ENCODE results near the gene PRKD1. TPM values are rescaled to one million over a fixed set of nuclear protein-coding genes. Genes with fewer than 3 reads are reported as not detected.

The PRKD1 gene
- total RNA-seq, 1 donor from 2014 or later: 4.0 TPM

DNA sequence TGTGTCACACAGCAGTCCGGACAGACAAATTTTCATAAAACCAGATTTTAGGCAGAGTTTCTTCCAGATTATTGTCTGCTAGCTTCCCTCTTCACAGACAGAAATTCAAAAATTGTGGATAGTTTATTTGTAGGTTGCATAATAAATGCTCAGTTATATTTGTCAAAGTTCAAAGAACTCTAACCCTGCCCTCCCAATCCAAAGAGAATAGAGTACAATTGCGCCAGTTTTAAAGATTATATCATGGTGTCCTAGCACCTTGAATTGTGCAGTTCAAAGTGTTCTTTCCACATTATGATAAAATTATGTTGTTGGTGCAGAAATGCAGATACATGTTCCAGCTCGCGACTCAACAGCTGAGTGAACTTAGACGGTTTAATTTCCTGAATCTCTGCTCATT lies 263.1 kb downstream of the PRKD1 start:
- intact Hi-C loops (cut with DNase I): no loop called here
- DNase-seq (no peak), ATAC-seq (ENCODE audit: poor library complexity) (no peak)

DNA sequence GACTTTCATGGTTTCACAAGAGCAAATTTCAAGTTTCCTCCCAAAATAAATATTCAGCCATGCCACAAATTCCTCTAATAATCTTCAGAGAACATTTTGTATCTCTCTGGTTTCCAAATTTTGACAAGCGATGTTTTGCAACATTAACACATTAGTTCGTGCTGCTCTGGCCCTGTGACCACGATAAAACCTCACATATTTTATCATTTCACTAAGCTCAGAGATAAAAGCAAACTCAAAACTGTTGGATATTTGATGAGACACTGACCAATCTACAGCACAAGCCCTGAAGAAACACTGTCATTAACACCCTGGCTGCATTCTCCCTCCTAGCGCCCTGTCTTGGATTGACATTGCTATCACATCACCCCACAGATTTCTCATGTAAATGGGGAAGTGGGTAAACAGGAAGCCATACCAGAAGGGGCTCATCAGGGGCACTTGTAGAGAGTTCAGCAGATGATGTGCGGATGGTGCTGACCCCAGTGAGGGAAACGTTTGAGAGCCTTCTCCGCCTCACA lies 264.3 kb downstream of the PRKD1 start:
- DNase-seq (no peak), ATAC-seq (ENCODE audit: poor library complexity) (no peak)
- intact Hi-C loops (cut with DNase I): no loop called here

DNA sequence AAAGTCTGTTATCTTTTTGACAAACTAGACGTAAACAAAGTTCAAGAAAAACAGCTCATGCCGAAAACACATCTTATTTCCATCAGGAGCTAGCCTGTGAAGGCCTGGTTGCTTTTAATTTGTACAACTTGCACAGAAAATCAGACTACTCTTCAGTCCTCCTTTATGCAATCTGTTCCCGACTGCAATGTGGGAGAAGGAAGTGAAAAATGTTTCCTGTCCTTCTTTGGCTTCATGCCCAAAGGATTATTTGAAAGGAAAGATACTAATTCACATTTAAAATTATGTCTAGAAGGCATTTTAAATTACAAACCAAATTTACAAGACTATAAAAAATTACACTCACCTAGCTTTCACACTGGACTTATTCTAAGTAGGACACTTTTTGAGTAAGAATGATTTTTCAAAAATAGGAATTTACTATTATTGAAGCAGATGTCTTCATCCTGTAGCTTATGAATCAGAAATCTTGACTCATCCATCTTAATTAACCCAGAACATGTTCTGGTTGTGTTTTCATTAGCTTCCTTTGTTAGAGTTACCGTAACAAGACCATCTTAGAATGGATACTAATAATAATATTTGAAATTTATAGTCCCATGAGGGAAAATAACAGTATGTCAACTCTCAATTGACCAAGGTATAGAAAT lies 272.6 kb downstream of the PRKD1 start:
- no peak for ATAC-seq (ENCODE audit: poor library complexity)
- DNase-seq: no peak
- intact Hi-C loops (cut with DNase I): no loop called here

DNA sequence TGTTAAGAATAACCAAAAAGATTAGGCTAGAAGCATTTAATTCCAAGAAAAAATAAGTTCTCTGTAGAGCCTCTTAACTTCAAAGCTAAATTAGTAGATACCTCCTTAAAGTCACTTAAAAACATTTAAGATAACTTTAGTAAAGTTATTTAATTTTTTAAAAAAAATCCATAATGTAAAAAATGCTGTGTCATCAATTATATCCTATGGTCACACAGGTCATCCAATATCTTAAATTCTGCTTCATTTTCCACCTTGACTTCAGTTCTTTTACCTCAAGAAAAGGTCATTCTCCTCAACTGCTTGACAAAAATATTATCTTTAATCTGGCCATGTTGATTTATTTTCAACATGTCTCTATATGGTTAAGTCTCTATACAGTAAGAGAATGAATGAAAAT lies 274.3 kb downstream of the PRKD1 start:
- intact Hi-C loops (cut with DNase I): no loop called here
- DNase-seq: no peak
- no peak for ATAC-seq (ENCODE audit: poor library complexity)

DNA sequence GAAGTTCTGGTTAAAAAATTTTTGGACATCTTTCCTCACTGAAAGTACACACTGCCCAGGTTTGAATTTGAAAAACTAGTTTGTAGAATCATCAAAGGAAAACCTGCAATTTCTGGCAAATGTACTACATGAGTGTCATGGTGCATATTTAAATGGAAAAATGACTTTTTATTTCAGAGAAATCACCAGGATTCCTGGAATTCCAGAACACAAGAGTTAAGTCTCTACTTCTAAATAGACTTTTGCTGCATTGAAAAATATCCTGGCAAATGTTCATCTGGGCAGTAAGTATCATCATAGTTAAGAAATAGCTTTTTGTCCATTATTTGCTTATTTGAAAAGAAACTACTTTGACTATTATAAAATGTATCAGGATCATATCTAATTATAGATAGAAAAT lies 275.1 kb downstream of the PRKD1 start:
- intact Hi-C loops (cut with DNase I): no loop called here
- DNase-seq (no peak), ATAC-seq (ENCODE audit: poor library complexity) (no peak)

DNA sequence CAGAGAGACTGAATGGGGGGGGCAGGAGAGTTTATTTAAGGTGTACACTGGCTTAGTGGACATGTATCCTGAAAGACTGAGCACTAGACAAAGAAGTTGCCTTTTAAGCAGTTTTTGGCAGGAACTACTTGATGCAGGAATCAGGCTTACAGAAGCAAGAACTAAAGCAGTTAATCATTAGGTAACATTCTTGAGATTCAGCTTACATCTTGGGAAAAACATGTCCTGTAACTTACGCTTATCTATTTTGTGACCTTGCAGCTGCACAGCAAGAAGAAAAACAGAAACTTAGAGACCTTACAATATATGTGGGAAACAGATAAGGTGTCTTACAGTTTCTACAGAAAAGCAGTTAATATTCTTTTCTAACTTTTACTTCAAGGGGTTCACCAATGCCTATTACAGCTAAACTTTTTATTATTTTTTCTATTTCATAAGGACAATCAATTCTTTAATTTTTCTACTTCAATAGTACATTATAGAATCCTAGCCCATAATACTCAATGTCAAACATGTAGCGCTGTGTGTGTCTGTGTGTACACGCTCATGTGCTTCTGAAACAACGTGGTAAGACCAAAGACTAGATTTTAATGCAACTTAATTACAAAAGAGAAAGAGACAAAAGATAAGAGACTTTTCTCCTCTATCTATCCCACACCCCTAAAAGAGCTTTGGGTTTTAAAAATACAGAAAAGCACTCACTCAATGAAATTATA lies 276.9 kb downstream of the PRKD1 start:
- intact Hi-C loops (cut with DNase I): no loop called here
- no peak for DNase-seq
- ATAC-seq (ENCODE audit: poor library complexity): no peak

DNA sequence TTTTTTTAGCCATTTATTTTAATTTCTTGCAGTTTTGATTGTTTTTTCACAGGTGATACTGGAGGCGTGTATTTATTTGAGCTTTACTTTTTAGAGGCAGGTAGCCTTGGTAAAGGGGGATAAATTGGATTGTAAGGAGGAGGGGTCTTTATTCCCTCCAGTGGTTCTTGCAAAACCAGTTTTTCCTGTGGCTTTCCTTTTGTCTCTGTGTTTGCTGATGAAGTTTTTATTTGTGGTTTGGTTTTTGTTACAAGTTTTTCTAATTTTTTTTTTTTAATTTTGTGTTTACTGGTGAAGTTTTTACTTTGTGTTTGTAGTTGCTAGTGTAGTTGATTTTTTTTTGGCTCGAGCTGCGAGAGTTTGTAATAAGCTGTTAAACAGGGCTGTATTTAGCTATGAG lies 278.5 kb downstream of the PRKD1 start:
- ATAC-seq (ENCODE audit: poor library complexity) (no peak), DNase-seq (no peak)
- intact Hi-C loops (cut with DNase I): no loop called here

DNA sequence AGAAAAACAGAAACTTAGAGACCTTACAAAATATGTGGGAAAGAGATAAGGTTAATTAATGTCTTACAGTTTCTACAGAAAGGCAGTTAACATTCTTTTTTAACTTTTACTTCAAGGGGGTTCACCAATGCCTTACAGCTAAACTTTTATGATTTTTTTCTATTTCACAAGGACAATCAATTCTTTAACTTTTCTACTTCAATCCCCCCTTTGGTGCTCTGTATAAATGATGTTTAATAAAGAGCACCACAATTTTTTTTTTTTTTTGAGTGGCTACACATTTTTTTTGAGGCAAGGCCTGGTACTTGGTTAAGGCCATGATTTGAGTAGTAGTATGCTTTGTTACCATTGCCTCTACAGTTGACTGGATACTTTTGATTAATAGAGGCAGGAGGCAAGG lies 279.6 kb downstream of the PRKD1 start:
- DNase-seq: no peak
- ATAC-seq (ENCODE audit: poor library complexity): no peak
- intact Hi-C loops (cut with DNase I): no loop called here

DNA sequence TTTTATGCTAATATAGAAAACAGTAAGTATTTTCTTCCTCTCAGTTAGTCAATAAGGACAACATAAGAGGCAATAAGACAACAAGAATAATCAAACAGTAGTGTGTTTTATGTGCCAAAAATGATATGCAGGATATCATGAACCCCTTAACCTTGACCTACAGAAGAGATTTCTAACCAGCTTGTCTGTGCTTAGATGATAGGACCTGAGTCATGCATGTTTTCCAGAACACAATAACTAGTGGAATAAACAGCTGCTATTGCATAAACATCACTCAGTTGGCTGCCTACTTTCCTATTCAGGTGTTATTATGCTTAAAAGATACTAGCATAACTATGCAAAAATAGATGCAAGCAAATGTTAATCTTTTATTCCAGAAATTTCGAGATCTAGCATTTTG lies 282.5 kb downstream of the PRKD1 start:
- ATAC-seq (ENCODE audit: poor library complexity): no peak
- intact Hi-C loops (cut with DNase I): no loop called here
- no peak for DNase-seq

DNA sequence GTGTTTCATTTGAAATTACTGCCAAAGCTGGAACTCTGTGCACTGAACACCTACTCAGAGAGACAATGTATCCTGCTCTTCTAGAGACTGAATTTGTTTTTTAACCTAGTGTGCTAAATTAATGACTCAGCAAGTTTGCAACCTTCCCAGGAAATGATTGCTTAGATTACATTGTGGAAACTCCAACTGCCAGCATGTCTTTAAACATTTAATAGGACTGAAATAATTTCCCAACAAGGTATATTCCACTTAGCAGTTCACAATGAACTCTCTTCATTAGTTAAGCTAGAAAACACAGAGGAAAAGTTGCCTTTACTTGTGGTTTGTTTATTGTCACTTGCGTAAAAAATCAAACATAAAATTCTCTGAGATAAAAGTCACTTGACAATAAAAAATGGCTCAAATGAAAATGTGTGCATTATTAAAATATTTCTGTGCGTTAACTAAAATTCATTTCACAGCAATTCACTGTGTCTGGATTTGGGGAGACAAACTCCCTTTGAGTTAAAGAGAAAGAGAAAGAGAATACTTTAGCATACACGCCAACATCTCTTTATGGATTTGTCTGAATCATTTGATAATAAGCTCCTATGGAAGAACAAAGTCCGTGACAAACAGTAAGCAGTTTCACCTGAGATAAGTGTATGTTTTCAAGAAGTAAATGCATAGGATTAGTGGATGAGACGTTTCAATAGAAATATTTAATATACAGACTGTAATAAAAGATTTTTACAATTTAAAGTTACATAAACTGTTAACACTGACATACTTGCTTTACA lies 284.0 kb downstream of the PRKD1 start:
- intact Hi-C loops (cut with DNase I): no loop called here
- DNase-seq: no peak
- no peak for ATAC-seq (ENCODE audit: poor library complexity)

DNA sequence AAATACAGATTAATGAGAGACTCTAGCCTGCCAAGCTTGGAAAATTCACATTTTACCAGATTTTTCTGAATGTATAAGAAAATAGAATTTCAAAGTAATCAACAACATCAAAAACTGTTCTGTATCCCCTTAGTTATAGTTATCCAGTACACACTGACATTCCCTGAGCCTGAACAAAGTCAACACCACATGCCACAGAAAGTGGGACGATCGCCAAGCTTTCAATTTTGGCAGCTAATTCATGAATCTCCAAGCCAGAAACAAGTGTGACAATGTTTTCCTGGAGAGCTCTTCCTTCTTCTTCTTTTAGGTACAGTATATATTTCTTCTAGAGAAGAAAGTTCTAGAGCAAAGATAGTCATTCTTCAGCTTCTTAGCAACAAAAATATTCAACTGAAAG lies 290.2 kb downstream of the PRKD1 start:
- ATAC-seq (ENCODE audit: poor library complexity) (peak; percentile 85), DNase-seq (peak; percentile 53)
- intact Hi-C loops (cut with DNase I): no loop called here

DNA sequence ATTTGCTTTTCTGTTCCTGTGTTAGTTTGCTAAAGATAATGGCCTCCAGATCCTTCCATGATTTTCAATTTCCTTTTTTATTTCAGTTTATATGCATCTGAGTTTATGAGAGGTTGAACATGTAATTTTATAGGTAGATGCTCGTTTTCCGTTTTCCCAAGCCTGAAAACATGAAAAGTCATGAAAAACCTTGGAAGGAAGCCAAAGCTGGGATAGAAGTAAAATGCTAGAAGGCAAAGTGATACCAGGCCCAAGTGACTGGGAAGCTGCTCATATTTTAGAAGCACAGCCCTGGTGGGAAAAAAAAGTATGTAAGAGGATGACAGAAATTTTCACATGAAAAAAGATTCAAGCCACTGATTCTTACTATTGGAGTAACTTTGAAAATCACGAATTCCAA lies 290.8 kb downstream of the PRKD1 start:
- ATAC-seq (ENCODE audit: poor library complexity) (no peak), DNase-seq (no peak)
- intact Hi-C loops (cut with DNase I): no loop called here

DNA sequence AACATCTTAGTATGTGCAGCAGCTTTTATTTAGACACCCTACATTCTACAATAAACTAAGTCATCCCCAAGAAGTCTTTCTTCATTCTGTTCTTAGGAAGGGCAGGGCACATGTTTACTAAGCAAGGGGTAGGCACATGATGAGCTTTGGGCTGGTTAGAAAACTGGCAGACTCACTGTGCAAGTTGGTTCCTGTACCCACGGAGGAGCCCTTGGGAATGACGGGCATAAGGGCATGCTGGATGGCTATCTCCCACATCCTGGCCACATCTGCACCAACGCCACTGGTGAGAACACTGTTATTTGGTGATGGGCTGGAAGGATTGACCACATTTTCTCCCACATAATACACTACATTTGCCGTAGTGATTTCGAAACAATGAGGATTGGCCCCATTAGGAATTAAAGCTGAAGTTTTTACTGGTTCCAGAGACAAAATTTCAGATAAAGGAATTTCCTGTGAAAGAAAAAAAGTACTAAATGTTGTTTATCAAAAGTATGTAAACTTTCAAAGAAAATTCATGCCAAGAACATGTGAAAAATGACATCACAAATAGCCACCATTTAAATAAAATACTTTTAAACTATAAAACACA lies 297.0 kb downstream of the PRKD1 start:
- intact Hi-C loops (cut with DNase I): no loop called here
- no peak for ATAC-seq (ENCODE audit: poor library complexity)
- DNase-seq: no peak

DNA sequence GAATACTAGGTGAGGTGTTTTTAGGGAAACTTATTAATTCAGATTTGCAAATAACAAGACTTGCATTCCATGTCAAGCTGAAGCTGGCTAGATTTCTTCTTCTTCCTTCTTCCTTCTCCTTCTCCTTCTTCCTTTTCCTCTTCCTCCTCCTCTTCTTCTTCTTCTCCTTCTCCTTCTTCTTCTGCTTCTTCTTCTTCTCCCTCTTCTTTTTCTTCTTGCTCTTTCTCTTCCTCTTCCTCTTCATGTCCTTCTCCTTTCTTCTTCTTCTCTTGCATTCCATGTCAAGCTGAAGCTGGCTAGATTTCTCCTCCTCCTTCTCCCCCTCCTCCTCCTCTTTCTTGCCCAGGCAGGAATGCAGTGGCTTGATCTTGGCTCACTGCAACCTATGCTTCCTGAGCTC lies 297.8 kb downstream of the PRKD1 start:
- ATAC-seq (ENCODE audit: poor library complexity) (no peak), DNase-seq (no peak)
- intact Hi-C loops (cut with DNase I): no loop called here

DNA sequence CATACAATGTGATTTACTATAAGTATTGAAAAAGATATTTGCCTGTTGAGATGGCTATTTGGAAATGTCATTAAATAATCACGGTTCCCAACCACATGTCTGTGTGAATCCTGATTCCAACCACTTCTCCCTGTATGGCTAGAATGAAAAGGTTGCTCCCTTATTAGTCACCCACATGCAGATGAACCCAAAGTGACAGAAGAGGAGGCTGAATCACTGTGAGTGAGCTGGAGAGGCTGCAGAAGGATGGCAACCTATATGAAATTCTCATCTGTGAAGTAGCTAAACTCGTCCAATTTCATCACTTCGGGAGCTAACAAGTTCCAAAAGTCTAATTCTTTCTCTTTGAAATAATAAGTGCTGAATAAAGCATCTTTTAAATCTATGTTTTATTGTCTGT lies 300.5 kb downstream of the PRKD1 start:
- ATAC-seq (ENCODE audit: poor library complexity) (no peak), DNase-seq (no peak)
- intact Hi-C loops (cut with DNase I): no loop called here

DNA sequence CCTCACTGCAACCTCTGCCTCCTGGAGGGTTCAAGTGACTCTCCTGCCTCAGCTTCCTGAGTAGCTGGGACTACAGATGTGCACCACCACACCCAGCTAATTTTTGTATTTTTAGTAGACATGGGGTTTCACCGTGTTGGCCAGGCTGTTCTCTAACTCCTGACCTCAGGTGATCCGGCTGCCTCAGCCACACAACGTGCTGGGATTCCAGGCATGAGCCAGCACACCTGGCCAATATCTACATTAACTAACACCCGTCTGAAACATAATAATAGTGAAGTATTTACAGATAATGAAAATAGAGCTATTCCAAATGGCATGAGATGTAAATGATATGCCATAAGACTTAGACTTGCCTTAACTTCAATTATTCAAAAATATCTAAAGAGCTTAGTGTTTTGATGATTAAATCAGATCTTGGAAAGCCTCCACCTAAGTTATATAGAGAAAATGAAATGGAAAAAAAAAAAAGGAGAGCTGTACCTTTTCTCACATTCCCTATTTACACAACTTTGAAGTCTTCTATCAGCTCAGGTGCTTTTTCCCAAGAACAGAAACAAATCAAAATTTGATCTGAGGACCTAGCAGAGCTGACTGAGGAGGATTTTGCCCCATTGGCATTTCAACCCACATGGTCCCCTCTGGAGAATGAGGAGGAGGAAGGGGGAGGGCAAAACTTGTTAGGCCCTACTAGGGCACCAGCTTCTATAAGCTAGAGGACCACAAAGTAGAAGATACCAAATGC lies 309.2 kb downstream of the PRKD1 start:
- DNase-seq (no peak), ATAC-seq (ENCODE audit: poor library complexity) (no peak)
- intact Hi-C loops (cut with DNase I): no loop called here

DNA sequence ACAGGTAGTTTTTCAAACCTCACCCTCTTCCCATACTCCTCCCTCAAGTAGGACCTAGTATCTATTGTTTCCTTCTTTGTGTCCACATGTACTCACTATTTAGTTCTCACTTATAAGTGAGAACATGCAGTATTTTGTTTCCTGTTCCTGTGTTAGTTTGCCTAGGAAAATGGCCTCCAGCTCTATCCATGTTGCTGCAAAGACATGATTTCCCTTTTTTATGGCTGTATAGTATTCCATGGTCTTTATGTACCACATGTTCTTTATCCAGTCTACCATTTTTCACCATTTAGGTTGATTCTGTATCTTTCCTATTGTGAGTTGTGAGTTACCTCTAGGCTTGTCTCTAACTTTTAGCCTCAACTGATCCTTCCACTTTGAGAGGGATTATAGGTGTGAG lies 310.7 kb downstream of the PRKD1 start:
- no peak for DNase-seq
- ATAC-seq (ENCODE audit: poor library complexity): no peak
- intact Hi-C loops (cut with DNase I): no loop called here

DNA sequence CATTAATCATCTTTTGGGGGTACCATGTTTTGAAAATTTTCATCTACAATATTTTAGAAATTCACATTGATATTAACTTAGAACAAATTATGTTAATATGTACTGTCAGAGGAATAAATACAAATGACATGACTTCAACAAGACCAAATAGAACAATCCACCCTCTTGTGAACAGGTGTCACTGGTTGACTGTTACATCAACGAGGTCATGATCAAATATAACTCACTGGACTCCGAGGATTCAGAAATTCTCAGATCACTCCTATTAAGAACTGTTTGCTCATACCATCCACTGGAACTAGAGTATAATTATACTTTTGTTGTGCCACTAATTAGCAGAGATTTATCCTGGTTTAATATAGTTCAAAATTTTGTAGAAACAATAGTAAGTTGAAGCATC lies 318.8 kb downstream of the PRKD1 start:
- intact Hi-C loops (cut with DNase I): no loop called here
- ATAC-seq (ENCODE audit: poor library complexity): no peak

DNA sequence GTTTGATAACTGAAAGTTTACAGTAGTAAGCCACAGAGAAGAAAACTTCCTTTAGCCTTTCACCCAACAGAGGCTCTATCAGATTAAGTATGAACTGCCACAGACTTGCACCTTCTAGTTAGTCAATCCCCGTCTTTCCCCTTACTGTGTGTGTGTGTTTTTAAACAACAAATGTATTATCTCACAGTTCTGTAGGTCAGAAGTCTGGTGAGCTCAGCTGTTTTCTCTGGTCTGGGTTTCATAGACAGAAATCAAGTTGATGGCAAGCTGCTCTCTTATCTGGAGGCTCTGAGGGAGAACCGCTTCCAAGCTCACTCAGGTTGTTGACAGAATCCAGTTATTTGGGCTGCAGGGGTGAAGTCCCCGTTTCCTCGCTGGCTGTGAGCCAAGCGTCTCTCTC lies 320.5 kb downstream of the PRKD1 start:
- DNase-seq (no peak), ATAC-seq (ENCODE audit: poor library complexity) (no peak)
- intact Hi-C loops (cut with DNase I): no loop called here

More for the DNA sequence above, 318.8 kb downstream of the PRKD1 start:
- DNase-seq: no peak
